Measurements from ENCODE around the gene SUPT20HL2.

DNA sequence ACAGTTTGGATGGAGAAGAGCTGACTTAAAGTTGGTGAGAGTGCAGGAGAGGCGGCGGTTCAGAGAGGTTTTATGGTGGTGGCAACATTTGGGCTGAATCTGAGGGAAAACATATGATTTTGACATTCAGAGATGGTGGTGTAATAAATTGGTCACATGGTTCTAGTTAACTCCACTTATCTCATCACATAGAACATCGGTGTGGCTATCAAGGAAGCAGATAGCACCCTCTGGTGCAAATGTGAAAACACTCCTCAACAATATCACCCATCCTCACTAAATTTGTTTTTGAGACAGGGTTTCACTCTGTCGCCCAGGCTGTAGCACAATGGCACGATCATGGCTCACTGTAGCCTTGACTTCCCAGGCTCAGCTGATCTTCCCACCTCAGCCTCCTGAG lies 28.8 kb downstream of the SUPT20HL2 start:
- TF ChIP-seq, protein P1, sequence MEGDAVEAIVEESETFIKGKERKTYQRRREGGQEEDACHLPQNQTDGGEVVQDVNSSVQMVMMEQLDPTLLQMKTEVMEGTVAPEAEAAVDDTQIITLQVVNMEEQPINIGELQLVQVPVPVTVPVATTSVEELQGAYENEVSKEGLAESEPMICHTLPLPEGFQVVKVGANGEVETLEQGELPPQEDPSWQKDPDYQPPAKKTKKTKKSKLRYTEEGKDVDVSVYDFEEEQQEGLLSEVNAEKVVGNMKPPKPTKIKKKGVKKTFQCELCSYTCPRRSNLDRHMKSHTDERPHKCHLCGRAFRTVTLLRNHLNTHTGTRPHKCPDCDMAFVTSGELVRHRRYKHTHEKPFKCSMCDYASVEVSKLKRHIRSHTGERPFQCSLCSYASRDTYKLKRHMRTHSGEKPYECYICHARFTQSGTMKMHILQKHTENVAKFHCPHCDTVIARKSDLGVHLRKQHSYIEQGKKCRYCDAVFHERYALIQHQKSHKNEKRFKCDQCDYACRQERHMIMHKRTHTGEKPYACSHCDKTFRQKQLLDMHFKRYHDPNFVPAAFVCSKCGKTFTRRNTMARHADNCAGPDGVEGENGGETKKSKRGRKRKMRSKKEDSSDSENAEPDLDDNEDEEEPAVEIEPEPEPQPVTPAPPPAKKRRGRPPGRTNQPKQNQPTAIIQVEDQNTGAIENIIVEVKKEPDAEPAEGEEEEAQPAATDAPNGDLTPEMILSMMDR (IDR thresholded peaks at IDR 0.05; ENCODE audit: low read depth, low read length): no peak
- TF ChIP-seq, protein P2, sequence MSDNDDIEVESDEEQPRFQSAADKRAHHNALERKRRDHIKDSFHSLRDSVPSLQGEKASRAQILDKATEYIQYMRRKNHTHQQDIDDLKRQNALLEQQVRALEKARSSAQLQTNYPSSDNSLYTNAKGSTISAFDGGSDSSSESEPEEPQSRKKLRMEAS (IDR thresholded peaks at IDR 0.05; ENCODE audit: low read depth, low read length): no peak
